ENCODE data around the gene GRID1.

DNA sequence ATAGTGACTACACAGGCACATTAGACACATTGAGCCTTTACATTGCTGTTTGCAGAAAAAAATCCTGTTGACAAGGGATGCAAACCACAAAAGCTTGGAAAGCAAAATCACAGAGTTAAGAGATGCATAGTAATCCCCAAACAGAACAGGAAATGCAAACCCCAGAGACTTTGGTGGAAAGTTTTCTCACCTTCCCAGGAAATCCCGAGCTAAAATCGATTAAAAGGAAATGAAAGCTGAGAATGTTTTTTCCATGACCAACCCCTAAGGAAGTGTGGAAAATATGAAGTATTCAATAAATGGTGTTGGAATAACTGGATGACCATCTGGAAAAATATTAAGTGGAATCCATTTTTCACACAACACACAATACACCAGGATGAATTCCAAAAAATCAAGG is 598.7 kb downstream of the GRID1 start:
- TF ChIP-seq, protein P1, sequence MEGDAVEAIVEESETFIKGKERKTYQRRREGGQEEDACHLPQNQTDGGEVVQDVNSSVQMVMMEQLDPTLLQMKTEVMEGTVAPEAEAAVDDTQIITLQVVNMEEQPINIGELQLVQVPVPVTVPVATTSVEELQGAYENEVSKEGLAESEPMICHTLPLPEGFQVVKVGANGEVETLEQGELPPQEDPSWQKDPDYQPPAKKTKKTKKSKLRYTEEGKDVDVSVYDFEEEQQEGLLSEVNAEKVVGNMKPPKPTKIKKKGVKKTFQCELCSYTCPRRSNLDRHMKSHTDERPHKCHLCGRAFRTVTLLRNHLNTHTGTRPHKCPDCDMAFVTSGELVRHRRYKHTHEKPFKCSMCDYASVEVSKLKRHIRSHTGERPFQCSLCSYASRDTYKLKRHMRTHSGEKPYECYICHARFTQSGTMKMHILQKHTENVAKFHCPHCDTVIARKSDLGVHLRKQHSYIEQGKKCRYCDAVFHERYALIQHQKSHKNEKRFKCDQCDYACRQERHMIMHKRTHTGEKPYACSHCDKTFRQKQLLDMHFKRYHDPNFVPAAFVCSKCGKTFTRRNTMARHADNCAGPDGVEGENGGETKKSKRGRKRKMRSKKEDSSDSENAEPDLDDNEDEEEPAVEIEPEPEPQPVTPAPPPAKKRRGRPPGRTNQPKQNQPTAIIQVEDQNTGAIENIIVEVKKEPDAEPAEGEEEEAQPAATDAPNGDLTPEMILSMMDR (IDR thresholded peaks at IDR 0.05) = no peak
- TF ChIP-seq POLR2A (IDR thresholded peaks at IDR 0.05) = no peak

Measured in thyroid gland (tissue), 4 donors.